22Rv1 (cell line): ENCODE measurements around the gene TCF7L1.

Source experiments
- H3K27ac ChIP-seq: fragments of 450-650 bp; 2 replicates; pipeline ENCODE4 v1.5.1; 2017
- CTCF ChIP-seq: fragments of 450-650 bp; IDR thresholded peaks from 2 replicates; pipeline ENCODE4 v1.5.1; 2017; ENCODE audit warnings: mild to moderate bottlenecking
- ZFX ChIP-seq: fragments of 450-650 bp; IDR thresholded peaks from 2 replicates; pipeline ENCODE4 v1.6.1; 2017; ENCODE audit warnings: antibody characterized with exemption, borderline replicate concordance

Gene TCF7L1

GRCh38 chr2:85226783-85227182 is 93.6 kb downstream of the TCF7L1 start:
- TF ChIP-seq ZFX = no peak
- no peak for TF ChIP-seq CTCF

GRCh38 chr2:85230679-85231467 is 97.7 kb downstream of the TCF7L1 start:
- H3K27ac ChIP-seq = no peak overlapping the region
- TF ChIP-seq ZFX (no peak), CTCF (peak; percentile 30; the same call in 1 of the 2 replicates)

More at GRCh38 chr2:85226783-85227182, 93.6 kb downstream of the TCF7L1 start:
- no peak overlapping the region for H3K27ac ChIP-seq

GRCh38 chr2:85231468-85231805 is 98.2 kb downstream of the TCF7L1 start:
- H3K27ac ChIP-seq = no peak overlapping the region
- TF ChIP-seq ZFX (no peak), CTCF (no peak; the same call in 1 of the 2 replicates)

- no peak overlapping the region for H3K27ac ChIP-seq
- TF ChIP-seq CTCF = no peak
- TF ChIP-seq ZFX = no peak
Observed at GRCh38 chr2:85231952-85232351, 98.8 kb downstream of the TCF7L1 start.

- H3K27ac ChIP-seq = no peak overlapping the region
- TF ChIP-seq CTCF (no peak), ZFX (no peak)
Observed at GRCh38 chr2:85234868-85235267, 101.7 kb downstream of the TCF7L1 start.

GRCh38 chr2:85235281-85235680 is 102.1 kb downstream of the TCF7L1 start:
- no peak overlapping the region for H3K27ac ChIP-seq

GRCh38 chr2:85236084-85236483 is 102.9 kb downstream of the TCF7L1 start:
- no peak overlapping the region for H3K27ac ChIP-seq
- no peak for TF ChIP-seq ZFX
- TF ChIP-seq CTCF = no peak

More at GRCh38 chr2:85235281-85235680, 102.1 kb downstream of the TCF7L1 start:
- no peak for TF ChIP-seq ZFX
